GM18498 (cell line): Measurements from ENCODE around the gene COL11A1.

Source experiments
- ATAC-seq: cut with Tn5 transposase; IDR thresholded peaks from one replicate; pipeline ENCODE4 v1.9.1; 2021; ENCODE audit warnings: mild to moderate bottlenecking, moderate library complexity; ENCODE audit not compliant: unreplicated experiment

Gene COL11A1

DNA sequence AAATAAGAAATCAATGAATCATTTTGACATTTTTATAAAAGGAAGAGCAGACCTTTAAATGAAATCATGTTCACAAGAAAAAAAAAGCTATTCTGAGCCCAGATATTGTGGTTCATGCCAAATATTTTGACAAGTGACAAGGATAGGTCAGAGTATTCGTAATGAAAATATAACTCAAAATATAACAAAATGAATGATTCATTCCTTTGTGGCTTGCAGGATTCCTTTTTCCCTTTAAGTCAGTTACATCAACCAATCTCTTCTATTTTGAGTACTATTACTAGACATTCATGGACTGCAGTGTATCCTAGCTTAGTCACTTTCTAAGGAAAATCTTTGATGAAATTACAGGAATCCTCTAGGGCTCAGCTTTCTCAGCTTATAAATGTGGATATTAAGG lies 188.7 kb downstream of the COL11A1 start:
- ATAC-seq = no peak

DNA sequence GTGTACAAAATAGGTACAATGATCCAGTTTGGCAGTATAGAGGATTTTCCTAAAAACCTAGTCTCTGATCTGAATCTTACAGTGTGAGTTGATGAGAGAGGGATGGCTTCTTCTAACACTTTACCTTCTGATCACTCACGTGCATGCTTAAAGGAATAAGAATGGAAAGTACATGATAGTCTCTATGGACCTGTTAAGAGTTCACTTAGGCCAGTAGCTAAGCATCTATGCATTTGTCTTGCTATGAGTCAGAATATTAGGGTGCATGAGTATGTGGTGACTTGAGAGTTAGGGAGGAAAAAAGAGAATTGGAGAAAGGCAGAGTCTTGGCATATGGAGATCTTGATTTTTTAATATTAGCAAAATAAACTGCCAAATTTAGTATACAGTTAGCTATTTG lies 206.3 kb downstream of the COL11A1 start:
- no peak for ATAC-seq

DNA sequence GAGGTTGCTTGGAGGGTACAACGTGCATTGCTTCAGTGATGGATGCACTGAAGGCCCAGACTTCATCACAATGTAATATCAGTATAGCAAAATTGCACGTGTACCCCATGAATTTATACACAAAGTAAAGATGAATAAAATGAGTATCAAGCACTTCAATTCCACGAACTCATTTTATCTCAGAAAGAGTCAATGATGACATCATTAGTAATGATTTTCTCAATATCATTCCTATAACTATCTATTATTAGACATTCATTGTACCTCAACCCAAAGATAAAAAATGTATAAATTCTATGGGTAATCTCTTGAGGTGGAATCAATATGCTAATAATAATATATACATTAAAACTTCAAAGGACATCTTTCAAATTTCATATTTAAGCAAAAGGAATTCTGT lies 208.4 kb downstream of the COL11A1 start:
- ATAC-seq = no peak

DNA sequence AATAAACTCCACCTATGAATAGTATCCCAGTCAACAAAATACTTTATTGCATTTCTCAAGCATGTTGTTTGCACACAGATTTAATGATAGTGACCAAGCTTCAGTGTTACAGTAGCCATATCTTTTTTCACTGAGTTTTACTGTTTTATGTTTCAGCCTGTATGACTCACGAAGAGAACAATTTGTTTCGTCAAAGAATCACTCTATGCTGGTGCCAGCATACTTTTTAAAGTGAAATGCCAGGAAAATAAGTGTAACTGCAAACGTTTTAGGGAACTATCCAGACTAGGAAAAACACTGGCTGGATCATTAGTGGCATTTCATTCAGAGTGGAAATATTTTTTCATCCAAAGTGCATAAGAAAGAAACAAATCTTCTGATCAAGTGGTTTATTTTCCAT lies 210.8 kb downstream of the COL11A1 start:
- ATAC-seq = no peak

DNA sequence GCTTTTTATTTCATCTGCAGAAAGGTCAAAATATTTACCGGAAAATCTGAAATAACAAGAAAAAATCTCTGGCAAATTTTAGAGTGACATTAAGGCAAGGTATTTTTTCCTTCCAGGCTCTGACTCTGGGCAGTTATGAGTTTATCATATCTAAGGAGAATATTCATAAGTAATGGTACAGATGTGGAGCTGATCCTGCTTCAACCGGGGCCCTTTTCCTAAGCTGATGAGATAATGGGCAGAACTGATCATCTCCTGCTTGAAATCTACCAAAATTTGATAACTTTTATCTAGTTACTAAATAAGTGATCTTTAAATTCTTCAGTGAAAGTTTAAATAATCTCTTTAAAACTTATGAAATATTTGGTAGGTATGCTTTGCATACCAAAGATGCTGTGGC lies 211.6 kb downstream of the COL11A1 start:
- no peak for ATAC-seq

DNA sequence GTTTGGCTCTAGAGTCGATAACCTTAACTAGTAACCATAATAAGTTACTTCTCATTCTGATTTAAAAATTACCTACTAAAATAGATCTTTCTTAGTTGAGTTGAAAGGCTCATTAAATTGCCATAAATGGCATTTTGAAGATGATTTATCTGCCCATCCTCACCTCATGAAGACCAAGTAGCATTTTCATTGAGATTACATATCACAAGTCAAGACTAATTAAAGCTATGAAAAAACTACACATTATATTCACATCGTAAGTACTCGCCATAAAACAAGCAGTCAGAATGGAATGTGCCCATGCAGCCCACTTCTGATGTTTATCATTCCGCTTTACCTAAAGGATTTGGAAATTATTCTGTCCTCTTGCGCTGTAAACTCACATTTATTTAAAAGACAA lies 212.0 kb downstream of the COL11A1 start:
- ATAC-seq = no peak

DNA sequence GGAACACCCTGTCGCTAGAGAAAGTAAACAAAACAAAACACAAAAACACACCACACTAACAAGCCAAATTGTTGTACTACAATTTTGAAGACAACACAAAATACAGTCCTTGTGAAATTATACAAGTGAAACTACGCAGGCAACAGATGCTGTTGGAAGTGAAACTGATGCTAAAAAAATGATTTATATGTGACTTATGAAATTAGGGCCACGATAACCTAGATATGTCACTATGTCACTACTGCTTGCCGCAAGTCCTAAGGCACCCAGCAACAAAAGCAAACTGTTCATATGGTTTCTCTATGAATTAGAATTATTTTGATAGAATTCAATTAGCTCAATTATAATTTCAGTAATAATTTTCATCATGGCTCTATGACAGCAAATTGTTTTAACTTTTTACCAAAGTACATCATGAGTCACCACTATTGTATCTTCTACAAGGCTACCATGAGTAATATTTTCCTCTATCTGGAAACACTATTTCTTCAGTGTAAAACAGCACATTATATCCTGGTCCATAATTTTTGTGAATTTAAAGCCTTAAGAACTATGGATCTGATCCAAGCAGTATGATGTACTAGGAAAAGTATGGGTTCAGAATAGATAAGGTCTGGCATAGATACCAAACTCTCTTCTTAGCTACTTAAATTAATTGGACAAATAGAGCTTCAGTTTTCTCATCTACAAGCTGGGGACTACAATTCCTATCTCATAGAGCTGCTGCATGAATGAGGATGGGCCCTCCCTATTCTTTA lies 216.3 kb downstream of the COL11A1 start:
- no peak for ATAC-seq

DNA sequence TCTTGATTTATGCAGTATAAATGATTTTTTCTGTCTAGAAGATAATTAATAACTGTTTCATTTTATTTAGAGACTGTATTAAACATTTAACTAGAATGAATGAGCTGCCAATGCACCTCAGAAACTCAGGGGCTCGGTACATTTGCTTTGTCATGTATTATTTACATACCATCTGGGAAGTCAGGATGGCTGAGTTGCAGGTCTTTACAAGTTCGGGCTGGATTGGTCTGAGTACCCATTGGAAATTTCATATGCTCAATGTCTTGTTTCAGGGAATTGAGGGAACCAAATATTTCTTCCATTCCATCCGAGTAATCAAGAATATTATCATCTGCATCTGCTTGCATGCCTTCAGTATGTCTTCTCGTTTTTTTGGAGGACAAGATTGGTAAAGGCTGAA lies 221.7 kb downstream of the COL11A1 start:
- ATAC-seq = no peak

DNA sequence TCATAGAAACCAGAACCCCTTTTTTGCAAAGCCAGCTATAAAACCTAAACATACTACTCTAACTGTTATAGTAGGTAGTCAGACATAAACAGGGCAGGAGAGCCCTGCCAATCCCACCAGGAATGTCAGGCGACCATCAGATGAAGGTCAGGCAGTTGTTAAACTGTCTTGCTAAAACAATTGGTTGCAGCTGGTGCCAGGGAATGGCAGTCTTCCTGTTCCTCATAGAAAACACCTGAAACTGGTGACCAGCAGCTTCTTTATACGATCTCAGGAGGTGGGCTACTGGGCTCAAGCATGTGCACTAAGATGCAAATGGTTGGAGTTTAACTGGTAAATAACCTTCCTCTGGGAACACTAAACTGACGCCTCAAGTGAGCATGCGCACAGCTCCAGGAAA lies 224.1 kb downstream of the COL11A1 start:
- no peak for ATAC-seq

DNA sequence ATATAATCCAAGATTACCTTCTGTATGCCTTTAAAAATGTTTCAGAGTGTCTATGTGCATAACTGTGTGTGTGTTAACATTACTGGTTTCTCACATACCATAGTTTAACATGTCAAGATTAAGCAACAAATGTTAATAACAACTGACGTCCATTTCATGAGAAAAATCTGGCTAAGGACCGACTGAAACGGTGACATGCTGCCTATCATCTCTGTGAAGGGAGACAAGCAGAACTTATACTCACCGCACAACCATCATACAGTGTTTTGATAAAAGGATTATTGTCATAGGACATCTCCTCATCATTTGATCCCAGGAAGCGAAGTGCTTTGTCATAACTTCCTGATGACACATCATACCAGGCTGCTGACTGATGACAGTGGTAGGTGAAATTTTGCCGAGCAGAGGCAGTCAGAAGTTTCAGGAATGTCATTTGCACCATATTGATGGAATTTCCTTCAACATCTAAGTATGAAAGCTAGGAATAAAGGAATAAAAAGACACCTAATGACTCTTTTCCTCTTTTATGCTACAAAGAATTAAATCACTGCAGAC lies 228.8 kb downstream of the COL11A1 start:
- no peak for ATAC-seq

DNA sequence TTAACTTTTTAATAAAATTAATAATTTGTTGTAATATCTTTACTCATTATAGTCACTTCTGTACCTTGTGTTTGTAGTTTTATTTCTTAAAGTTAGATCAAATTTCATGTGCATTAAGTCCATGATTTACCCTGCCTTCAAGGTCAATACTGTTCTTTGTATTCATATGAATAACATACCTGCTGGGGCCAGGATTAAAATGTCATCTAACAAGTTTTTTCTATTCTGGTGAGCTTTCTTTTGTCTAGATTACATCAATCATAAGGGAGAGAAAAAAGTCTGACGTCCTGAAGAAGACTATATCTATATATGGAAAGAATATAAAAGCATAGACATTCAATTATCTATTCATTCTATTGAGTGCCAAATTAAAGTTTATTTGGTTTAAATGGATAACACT lies 232.6 kb downstream of the COL11A1 start:
- ATAC-seq = no peak

DNA sequence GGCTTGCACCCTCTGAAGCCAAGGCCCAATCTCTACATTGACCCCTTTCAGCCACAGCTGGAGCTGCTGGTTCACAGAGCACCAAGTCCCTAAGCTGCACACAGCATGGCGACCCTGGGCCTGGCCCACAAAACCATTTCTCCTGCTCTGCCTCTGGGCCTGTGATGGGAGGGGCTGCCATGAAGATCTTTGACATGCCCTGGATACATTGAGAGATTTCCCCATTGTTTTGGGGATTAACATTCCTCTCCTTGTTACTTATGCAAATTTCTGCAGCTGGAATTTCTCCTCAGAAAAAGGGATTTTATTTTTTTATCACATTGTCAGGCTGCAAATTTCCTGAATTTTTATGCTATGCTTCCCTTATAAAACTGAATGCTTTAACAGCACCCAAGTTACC lies 235.8 kb downstream of the COL11A1 start:
- ATAC-seq = no peak

DNA sequence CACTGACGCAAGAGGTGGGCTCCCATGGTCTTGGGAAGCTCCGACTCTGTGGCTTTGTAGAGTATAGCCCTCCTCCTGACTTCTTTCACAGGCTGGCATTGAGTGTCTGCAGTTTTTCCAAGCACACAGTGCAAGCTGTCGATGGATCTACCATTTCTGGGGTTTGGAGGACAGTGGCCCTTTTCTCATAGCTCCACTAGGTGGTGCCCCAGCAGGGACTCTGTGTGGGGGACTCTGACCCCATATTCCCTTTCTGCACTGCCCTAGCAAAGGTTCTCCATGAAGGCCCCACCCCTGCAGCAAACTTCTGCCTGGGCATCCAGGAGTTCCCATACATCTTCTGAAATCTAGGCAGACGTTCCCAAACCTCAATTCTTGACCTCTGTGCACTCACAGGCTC lies 236.2 kb downstream of the COL11A1 start:
- no peak for ATAC-seq

DNA sequence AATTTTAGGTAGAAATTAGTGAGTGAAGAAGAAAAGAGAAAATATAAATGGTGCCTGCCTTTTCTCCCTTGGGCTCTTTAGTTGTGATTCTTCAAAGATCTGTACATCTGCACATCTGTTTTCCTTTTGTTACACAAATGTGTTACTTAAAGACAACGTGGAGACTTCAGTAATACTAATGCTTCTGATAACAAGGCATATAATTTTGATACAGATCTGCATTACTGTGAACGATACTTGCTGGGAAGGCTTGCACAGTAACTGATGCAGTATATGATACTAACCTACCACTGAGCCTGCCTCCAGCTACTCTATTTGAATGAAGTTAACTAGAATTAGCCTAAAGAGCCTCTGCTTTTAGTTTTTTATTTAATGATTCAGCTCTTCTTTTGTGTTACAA lies 244.6 kb downstream of the COL11A1 start:
- ATAC-seq = no peak

DNA sequence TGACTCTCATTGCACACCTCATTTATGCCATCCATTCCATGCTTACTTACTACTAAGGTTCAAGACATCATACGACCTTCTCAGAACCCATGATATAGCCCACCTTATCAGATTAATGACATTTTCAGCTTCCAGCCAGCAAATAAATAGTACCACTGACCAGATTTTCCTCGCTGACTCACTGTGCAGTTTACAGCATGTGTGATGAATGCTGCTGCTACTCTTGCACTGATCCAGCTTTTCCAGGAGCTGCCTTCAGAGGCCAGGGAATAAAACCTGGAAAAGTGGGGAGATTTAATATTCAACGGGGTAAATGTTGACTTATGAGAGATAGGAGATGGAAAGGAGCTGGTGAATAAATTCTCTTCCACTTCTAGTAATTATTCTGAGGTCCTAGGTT lies 247.1 kb downstream of the COL11A1 start:
- ATAC-seq = no peak

DNA sequence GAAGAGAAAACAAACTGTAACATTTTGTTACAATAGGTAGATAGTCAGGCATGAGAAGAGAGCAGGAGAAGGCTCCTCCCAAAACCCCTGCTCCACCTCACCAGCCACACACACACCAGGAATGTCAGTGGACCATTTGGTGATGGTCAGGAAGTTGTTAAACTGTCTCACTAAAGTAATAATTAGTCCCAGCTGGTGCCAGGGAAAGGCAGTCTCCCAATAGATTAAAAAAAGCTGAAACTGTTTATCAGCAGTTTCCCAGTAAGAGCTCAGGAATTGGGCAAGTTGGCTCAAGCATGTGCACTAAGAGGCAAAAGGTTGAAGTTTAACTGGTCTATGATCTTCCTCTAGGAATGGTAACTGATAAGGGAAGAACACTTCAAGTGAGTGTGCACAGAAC lies 249.6 kb downstream of the COL11A1 start:
- ATAC-seq = no peak

DNA sequence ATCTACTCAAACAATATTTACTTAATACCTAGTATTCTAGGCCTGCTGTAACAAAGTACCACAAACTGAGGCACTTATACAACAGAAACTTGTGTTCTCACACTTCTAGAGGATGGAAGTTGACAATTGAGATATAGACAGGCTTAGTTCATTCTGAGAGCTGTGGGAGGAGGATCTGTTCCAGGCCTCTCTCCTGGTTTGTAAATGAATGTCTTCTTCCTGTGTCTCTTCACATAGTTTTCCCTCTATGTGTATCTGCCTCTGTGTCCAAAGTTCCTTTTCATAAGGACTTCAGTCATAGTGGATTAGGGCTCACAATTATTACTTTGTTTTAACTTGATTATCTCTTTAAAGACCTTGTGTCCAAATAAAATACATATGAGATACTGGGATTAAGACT lies 251.1 kb downstream of the COL11A1 start:
- ATAC-seq = no peak

DNA sequence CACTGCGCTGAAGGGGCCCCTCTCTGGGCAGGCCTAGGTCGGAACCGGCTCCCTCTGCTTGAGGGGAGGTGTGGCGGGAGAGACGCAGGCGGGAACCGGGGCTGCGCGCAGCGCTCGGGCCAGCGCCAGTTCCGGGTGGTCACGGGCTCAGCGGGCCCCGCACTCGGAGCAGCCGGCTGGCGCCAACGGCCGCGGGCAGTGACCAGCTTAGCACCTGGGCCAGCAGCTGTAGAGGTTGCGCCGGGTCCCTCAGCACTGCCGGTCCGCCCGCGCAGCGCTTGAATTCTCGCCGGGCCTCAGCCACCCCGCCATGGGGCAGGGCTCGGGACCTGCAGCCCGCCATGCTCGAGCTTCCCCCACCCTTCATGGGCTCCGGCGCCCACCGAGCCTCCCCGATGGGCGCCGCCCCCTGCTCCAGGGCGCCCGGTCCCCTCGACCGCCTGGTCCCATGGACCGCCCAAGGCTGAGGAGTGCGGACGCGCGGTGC lies 254.6 kb downstream of the COL11A1 start:
- no peak for ATAC-seq

DNA sequence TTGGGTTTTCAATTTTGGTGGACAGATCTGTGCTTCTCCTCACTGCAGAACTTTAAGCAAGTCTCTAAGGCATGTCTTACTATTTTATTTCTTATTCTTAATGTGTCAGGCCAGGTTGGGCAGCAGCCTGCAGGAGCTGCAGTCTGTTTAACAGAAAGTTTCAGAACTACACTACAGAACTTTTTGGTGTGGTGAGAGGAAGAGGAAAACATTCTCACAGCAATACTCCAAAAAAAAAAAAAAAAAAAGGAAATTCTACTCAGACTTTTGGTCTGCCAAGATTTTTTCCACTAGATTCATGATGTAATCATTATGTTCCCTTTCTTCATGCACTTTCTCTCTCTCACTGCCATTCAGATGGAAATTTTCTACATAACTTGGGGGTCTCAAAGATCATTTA lies 255.2 kb downstream of the COL11A1 start:
- no peak for ATAC-seq

DNA sequence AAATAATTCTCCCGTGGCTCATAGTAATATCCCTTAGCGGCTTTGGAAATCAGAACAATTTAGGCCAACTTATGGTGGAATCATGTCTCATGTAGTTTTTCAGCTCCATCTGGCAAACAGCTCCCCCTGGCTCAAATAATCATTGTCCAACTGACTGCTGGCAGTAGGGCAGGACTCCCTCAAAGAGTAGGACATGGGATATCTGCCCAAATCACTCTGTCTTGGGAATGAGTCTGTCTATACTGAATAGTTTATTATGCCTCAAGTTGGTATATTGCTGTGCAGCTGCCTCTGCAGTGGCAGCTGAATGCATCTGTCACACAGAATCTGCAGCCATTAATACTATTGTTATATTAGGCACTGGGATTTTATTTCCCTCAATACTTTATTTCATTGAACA lies 255.7 kb downstream of the COL11A1 start:
- no peak for ATAC-seq

DNA sequence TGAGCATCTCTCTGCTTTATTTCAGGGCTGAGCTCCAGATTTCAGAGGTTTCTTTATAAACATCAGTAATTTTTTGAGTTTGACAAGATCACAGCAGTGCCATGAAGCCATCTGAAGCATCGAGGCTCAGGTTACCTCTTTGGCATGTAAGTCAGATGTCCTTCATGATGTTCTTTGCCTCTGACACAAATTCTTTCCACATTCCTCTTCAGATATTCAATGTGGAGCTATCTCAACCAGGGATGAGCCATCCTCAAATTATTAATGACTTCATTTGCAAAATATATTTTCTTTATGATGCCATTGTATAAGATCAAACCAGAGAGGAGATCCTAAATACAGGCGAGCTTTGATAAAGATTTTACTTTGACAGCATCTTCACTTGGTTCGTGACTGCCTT lies 256.7 kb downstream of the COL11A1 start:
- ATAC-seq = no peak

DNA sequence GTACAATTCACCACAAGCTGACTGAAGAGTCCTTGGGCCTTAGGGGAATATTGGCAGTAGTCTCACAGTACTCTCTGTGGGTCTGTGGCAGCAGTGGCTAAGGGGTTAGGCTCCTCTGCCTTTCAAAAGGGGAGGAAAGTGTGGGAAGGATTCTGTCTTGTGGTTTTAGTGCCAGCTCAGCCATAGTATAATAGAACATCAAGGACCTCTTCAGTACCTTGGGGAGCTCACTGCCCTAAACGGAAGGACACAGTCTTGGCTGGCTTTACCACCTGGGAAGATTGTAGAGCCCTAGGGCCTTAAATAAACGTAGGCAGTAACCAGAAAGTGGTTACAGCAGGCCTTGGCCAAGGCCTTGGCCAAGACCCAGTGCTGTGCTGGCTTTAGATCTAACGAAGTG lies 265.7 kb downstream of the COL11A1 start:
- no peak for ATAC-seq

DNA sequence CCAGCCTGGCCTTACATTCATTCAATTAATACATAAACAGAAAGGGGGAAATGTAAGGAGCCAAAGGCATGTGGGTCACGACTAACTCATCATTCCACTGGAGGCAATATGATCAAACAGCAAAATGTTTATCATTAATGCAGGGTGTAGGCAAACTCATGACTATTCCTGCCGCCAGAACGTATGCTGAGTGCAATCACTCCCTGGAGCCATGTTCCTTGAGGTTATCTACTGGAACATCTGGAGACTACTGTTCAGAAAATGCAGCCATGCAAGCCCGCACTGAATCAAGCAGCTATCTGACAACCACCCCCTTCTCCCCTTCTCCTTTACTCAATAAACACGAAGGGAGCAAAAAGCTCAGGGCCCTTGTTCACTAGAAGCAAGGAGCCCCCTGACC lies 267.6 kb downstream of the COL11A1 start:
- no peak for ATAC-seq
